Endodermal cell (in vitro differentiated cells): ENCODE measurements around the gene KRT15. TPM values are rescaled to one million over a fixed set of nuclear protein-coding genes. Genes with fewer than 3 reads are reported as not detected.

Experiments used
- DNase-seq: peaks from one replicate; pipeline ENCODE4 v3.0.0-alpha.2; 2017
- H3K27ac ChIP-seq: 2 replicates; pipeline ENCODE4 v1.5.1; 2013; ENCODE audit warnings: mild to moderate bottlenecking, low read depth, low read length, moderate library complexity
- H3K27me3 ChIP-seq: 2 replicates; pipeline ENCODE4 v1.6.1; 2013; ENCODE audit warnings: mild to moderate bottlenecking, low read length, moderate library complexity; ENCODE audit not compliant: insufficient read depth, control insufficient read depth, poor library complexity, severe bottlenecking
- H3K36me3 ChIP-seq: 2 replicates; pipeline ENCODE4 v1.7.0; 2013; ENCODE audit warnings: mild to moderate bottlenecking, low read length, moderate library complexity; ENCODE audit not compliant: control insufficient read depth, insufficient read depth
- H3K4me1 ChIP-seq: one replicate; pipeline ENCODE4 v1.7.0; 2013; ENCODE audit warnings: low read length; ENCODE audit not compliant: control insufficient read depth, insufficient read depth
- H3K4me3 ChIP-seq: 2 replicates; pipeline ENCODE4 v1.5.1; 2013; ENCODE audit warnings: mild to moderate bottlenecking, low read length, moderate library complexity
- H3K9ac ChIP-seq: 2 replicates; pipeline ENCODE4 v1.6.1; 2013; ENCODE audit warnings: mild to moderate bottlenecking, low read length, moderate library complexity; ENCODE audit not compliant: poor library complexity, severe bottlenecking; ENCODE audit errors: extremely low read depth
- H3K9me3 ChIP-seq: 2 replicates; pipeline ENCODE4 v1.6.1; 2013; ENCODE audit warnings: mild to moderate bottlenecking, low read length, moderate library complexity; ENCODE audit not compliant: control insufficient read depth
- H3K27ac Mint-ChIP-seq: 2 replicates; pipeline ENCODE4 v1.8.0; 2020; ENCODE audit warnings: mixed read lengths
- H3K27me3 Mint-ChIP-seq: 2 replicates; pipeline ENCODE4 v1.8.0; 2021; ENCODE audit warnings: mild to moderate bottlenecking, mixed read lengths; ENCODE audit not compliant: insufficient read depth
- H3K36me3 Mint-ChIP-seq: 2 replicates; pipeline ENCODE4 v1.8.0; 2020; ENCODE audit warnings: low read depth, mixed read lengths
- H3K4me1 Mint-ChIP-seq: 2 replicates; pipeline ENCODE4 v1.8.0; 2020; ENCODE audit warnings: mixed read lengths
- H3K4me3 Mint-ChIP-seq: 2 replicates; pipeline ENCODE4 v1.8.0; 2020; ENCODE audit warnings: mild to moderate bottlenecking, moderate library complexity, mixed read lengths
- H3K9me3 Mint-ChIP-seq: 2 replicates; pipeline ENCODE4 v1.8.0; 2020; ENCODE audit warnings: mild to moderate bottlenecking, mixed read lengths
- WGBS, 2 experiments: methylation state at CpG; one replicate each; pipeline versions ENCODE4 v1.1.5 to v1.1.7; 2013; ENCODE audit warnings: missing lambda C conversion rate in 2 of 2, mixed read lengths in 1 of 2; ENCODE audit not compliant: insufficient coverage in 1 of 2, insufficient read length in 1 of 2; 5-methylcytosine and 5-hydroxymethylcytosine counted together
- total RNA-seq, 2 donors: library from RNA; stranded (reverse); fragmentation: NEBNext Ultra II Directional in 1 of 2; extraction: Animal tissue kit (Norgen Biotek cat#: 25700) in 1 of 2; gene quantifications; 2 replicates in 1 of 2; 3 replicates in 1 of 2; pipeline ENCODE4 v1.2.1, GENCODE V29; 2021
- TF ChIP-seq, protein P1 (sequence below): fragments of 200-600 bp; sonication (generic); conservative IDR thresholded peaks from 2 replicates; pipeline ENCODE4 v1.5.0; 2021; ENCODE audit warnings: antibody characterized with exemption, mild to moderate bottlenecking

KRT15 gene
- total RNA-seq, 2 donors from 2014 or later, result 0.95 to 1.2 TPM

DNA sequence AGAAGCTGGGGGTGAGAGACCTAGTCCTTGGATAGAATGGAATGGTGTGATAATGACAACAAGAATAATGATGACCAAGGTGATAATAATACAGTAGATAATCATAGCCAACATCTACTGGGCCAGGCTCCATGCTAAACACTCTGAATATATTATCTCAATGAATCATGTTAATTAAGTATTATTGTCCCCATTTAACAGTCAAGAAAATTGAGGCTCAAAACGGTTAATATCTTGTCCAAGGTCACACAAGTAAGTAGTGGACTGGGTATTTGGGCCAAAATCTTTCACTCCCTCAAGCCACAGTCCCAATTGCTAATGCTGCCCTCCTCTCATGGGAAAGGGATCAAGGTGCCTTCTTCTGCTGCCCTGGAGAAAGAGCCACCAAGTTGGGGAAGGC, 13.3 kb upstream of the KRT15 start:
- Histone ChIP-seq H3K9me3 (no peaks in the 10 kb centered on the region), H3K4me3 (no peak overlapping the region), H3K36me3 (peaks cover under 1% of the 10 kb centered on the region), H3K27ac (no peak overlapping the region), H3K27me3 (no peaks in the 10 kb centered on the region), H3K9ac (no peak overlapping the region), H3K4me1 (peaks cover 30% of the 10 kb centered on the region)
- WGBS, 2 experiments, result 82 to 100% methylated on average over 1 of the region's 1 CpG
- no peak overlapping the region for H3K27ac Mint-ChIP-seq
- no peaks in the 10 kb centered on the region for H3K9me3 Mint-ChIP-seq
- no peaks in the 10 kb centered on the region for H3K27me3 Mint-ChIP-seq
- DNase-seq, result no peak
- peaks cover 4% of the 10 kb centered on the region for H3K36me3 Mint-ChIP-seq
- H3K4me1 Mint-ChIP-seq, result peaks cover 74% of the 10 kb centered on the region
- H3K4me3 Mint-ChIP-seq, result no peak overlapping the region
- TF ChIP-seq, protein P1, sequence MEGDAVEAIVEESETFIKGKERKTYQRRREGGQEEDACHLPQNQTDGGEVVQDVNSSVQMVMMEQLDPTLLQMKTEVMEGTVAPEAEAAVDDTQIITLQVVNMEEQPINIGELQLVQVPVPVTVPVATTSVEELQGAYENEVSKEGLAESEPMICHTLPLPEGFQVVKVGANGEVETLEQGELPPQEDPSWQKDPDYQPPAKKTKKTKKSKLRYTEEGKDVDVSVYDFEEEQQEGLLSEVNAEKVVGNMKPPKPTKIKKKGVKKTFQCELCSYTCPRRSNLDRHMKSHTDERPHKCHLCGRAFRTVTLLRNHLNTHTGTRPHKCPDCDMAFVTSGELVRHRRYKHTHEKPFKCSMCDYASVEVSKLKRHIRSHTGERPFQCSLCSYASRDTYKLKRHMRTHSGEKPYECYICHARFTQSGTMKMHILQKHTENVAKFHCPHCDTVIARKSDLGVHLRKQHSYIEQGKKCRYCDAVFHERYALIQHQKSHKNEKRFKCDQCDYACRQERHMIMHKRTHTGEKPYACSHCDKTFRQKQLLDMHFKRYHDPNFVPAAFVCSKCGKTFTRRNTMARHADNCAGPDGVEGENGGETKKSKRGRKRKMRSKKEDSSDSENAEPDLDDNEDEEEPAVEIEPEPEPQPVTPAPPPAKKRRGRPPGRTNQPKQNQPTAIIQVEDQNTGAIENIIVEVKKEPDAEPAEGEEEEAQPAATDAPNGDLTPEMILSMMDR, result no peak

DNA sequence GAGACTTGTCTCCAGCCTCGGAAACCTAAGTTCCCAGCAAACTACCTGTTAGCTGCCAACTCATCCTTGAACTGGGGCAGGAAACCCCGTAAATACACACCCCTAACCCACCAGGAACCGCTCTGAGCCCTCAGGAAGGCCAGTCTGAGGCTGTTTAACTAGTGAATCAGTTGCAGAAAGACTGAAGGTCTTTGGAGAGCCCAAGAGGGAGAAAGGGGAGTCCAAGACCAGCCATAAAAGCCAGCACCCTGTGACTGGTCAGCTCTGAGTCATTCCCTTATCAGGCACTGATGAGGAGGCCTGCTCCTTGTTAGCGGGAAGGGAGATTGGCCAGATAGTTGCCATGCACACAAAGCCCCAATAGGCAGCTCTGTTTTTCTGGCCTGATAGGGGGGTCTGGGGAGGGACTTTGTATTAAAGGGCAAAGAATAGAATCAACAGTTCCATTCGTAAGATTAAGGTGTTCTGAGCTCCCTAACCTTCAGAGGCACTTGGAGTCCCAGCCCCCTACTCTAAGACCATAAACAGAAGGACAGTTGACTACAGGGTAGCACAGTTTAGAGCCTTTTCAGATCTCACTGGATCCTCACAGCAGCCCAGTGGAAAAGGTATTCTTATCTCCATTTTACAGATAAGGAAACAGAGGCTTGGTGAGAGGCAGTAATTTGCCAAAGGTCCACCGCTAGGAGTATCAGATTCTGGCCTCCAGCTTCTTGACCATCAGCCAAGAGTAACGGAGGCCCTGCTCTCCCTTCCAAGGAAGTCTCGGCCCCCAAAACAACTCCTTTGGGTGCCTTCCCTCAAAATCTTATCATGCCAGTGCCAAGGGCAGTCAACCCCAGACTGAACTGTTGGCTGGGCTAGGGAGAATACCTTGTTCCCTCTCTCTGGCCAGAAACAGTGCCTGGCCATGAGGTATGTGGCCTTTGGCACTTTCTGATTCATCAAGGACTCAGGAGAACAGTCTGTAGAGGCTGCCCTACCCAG, 11.7 kb upstream of the KRT15 start:
- Mint-ChIP-seq H3K27ac (peak overlapping the region; percentile 99), H3K27me3 (no peaks in the 10 kb centered on the region), H3K36me3 (peaks cover 19% of the 10 kb centered on the region), H3K4me3 (peak overlapping the region; percentile 98), H3K4me1 (peaks cover 64% of the 10 kb centered on the region), H3K9me3 (no peaks in the 10 kb centered on the region)
- DNase-seq, result peak; percentile 90
- 54 to 75% methylated on average over 1 to 8 of the region's 8 CpGs for WGBS, 2 experiments
- Histone ChIP-seq H3K36me3 (peaks cover 14% of the 10 kb centered on the region), H3K27me3 (no peaks in the 10 kb centered on the region), H3K9me3 (no peaks in the 10 kb centered on the region), H3K4me3 (peak overlapping the region; percentile 51), H3K9ac (peak overlapping the region; percentile 39), H3K27ac (peak overlapping the region; percentile 64), H3K4me1 (peaks cover 19% of the 10 kb centered on the region)
- TF ChIP-seq, protein P1, result peak; percentile 52

DNA sequence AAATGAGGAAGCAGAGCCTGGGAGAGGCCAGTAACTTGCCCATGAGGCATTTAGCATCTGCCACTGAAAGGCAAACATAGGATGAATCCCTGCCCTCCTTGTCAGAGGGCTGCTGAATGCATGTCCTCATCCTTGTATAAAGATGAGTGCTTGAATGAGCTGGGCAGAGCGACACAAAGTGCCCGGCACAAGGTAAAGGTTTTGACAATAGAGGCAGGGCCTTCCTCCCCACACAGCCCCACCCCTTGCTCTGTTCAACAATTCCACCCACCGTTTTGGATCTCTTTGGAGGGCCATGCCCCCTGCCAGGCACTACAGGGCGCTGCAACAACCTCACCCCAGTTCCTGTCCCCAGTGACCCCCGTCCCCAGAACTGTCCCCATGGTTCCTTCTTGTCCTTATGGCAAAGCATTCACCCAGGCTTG, 10.8 kb upstream of the KRT15 start:
- H3K9me3 Mint-ChIP-seq, result no peaks in the 10 kb centered on the region
- Histone ChIP-seq H3K27ac (no peak overlapping the region), H3K9ac (peak overlapping the region; percentile 39), H3K4me1 (peaks cover 19% of the 10 kb centered on the region), H3K36me3 (peaks cover 22% of the 10 kb centered on the region), H3K4me3 (peak overlapping the region; percentile 94), H3K27me3 (no peaks in the 10 kb centered on the region), H3K9me3 (no peaks in the 10 kb centered on the region)
- WGBS, 2 experiments, result 57 to 74% methylated on average over 4 to 5 of the region's 5 CpGs
- peak overlapping the region; percentile 98 for H3K4me3 Mint-ChIP-seq
- H3K4me1 Mint-ChIP-seq, result peaks cover 55% of the 10 kb centered on the region
- H3K27me3 Mint-ChIP-seq, result no peaks in the 10 kb centered on the region
- TF ChIP-seq, protein P1, result no peak
- H3K27ac Mint-ChIP-seq, result peak overlapping the region; percentile 99
- peaks cover 27% of the 10 kb centered on the region for H3K36me3 Mint-ChIP-seq
- DNase-seq, result no peak
